Neural cell (in vitro differentiated cells): ENCODE results near the gene TMEM54. TPM values are rescaled to one million over a fixed set of nuclear protein-coding genes. Genes with fewer than 3 reads are reported as not detected.

Experiments
- H2AFZ ChIP-seq: fragments of 200-600, 300-800 bp; sonication (generic), shearing (Covaris generic); 2 replicates; pipeline ENCODE4 v1.6.0; 2014; ENCODE audit warnings: low read depth, mild to moderate bottlenecking, antibody characterized with exemption, low read length, moderate library complexity
- H3F3A ChIP-seq: fragments of 200-600 bp; shearing (Covaris generic); 2 replicates; pipeline ENCODE4 v1.6.1; 2016; ENCODE audit warnings: mild to moderate bottlenecking, moderate library complexity, mixed read lengths, antibody characterized with exemption, low read length; ENCODE audit not compliant: insufficient read depth, poor library complexity, severe bottlenecking
- H3K27ac ChIP-seq: fragments of 200-600, 300-800 bp; sonication (generic), shearing (Covaris generic); 2 replicates; pipeline ENCODE4 v1.5.1; 2014; ENCODE audit warnings: mild to moderate bottlenecking, low read length, moderate library complexity
- H3K27me3 ChIP-seq: fragments of 300-800, 200-600 bp; sonication (generic), shearing (Covaris generic); 2 replicates; pipeline ENCODE4 v1.6.0; 2014; ENCODE audit warnings: mild to moderate bottlenecking, low read depth, low read length, moderate library complexity; ENCODE audit not compliant: insufficient read depth
- H3K36me3 ChIP-seq: fragments of 300-800, 200-600 bp; sonication (generic), shearing (Covaris generic); 2 replicates; pipeline ENCODE4 v1.5.1; 2014; ENCODE audit warnings: mild to moderate bottlenecking, antibody characterized with exemption, low read length, moderate library complexity; ENCODE audit not compliant: insufficient read depth
- H3K4me2 ChIP-seq: fragments of 300-800, 200-600 bp; sonication (generic), shearing (Covaris generic); 2 replicates; pipeline ENCODE4 v1.6.0; 2014; ENCODE audit warnings: mild to moderate bottlenecking, low read length
- H3K4me3 ChIP-seq: fragments of 300-800, 200-600 bp; sonication (generic), shearing (Covaris generic); 2 replicates; pipeline ENCODE4 v1.5.1; 2014; ENCODE audit warnings: mild to moderate bottlenecking, low read length, moderate library complexity
- H3K79me2 ChIP-seq: fragments of 200-600 bp; shearing (Covaris generic); replicated peaks from 2 replicates; pipeline ENCODE4 v1.6.0; 2014; ENCODE audit warnings: mild to moderate bottlenecking, low read length, moderate library complexity; ENCODE audit not compliant: insufficient read depth
- H3K9ac ChIP-seq: fragments of 300-800, 200-600 bp; sonication (generic), shearing (Covaris generic); 2 replicates; pipeline ENCODE4 v1.6.1; 2016; ENCODE audit warnings: mild to moderate bottlenecking, low read length, mixed read lengths
- H3K9me2 ChIP-seq: fragments of 200-600 bp; shearing (Covaris generic); 2 replicates; pipeline ENCODE4 v1.6.1; 2016; ENCODE audit warnings: mild to moderate bottlenecking, low read length, mixed read lengths; ENCODE audit not compliant: insufficient read depth
- H3K9me3 ChIP-seq: fragments of 200-600, 300-800 bp; sonication (generic), shearing (Covaris generic); 2 replicates; pipeline ENCODE4 v1.6.1; 2016; ENCODE audit warnings: mild to moderate bottlenecking, mixed run types, low read length, moderate library complexity, mixed read lengths
- H4K20me1 ChIP-seq: fragments of 200-600 bp; shearing (Covaris generic); 2 replicates; pipeline ENCODE4 v1.6.1; 2016; ENCODE audit warnings: mild to moderate bottlenecking, mixed run types; ENCODE audit not compliant: insufficient read depth
- CTCF ChIP-seq: fragments of 450-650 bp; IDR thresholded peaks from 2 replicates; pipeline ENCODE4 v1.5.1; 2014; ENCODE audit warnings: antibody characterized with exemption, mild to moderate bottlenecking, moderate library complexity; ENCODE audit not compliant: poor library complexity, severe bottlenecking
- EP300 ChIP-seq: fragments of 450-650 bp; conservative IDR thresholded peaks from 2 replicates; pipeline ENCODE4 v1.6.1; 2014; ENCODE audit warnings: antibody characterized with exemption, mild to moderate bottlenecking, moderate library complexity; ENCODE audit not compliant: poor library complexity, severe bottlenecking
- EZH2 ChIP-seq: fragments of 200-600, 300-800 bp; shearing (Covaris generic), sonication (generic); IDR thresholded peaks from 2 replicates; pipeline ENCODE4 v1.6.1; 2014; ENCODE audit warnings: antibody characterized with exemption, low read length, borderline replicate concordance, mild to moderate bottlenecking; ENCODE audit not compliant: insufficient read depth, poor library complexity, severe bottlenecking
- MXI1 ChIP-seq: fragments of 450-650 bp; conservative IDR thresholded peaks from 2 replicates; pipeline ENCODE4 v1.6.1; 2014; ENCODE audit warnings: antibody characterized with exemption, mild to moderate bottlenecking; ENCODE audit not compliant: poor library complexity, severe bottlenecking
- POLR2AphosphoS5 ChIP-seq: IDR thresholded peaks from 2 replicates; pipeline ENCODE4 v1.6.1; 2012
- RAD21 ChIP-seq: fragments of 450-650 bp; conservative IDR thresholded peaks from 2 replicates; pipeline ENCODE4 v1.6.1; 2014; ENCODE audit warnings: antibody characterized with exemption, mild to moderate bottlenecking, moderate library complexity
- REST ChIP-seq: IDR thresholded peaks from 2 replicates; pipeline ENCODE4 v1.6.1; 2012; ENCODE audit warnings: borderline replicate concordance
- SMC3 ChIP-seq: fragments of 450-650 bp; conservative IDR thresholded peaks from 2 replicates; pipeline ENCODE4 v1.6.1; 2014; ENCODE audit warnings: antibody characterized with exemption, mild to moderate bottlenecking, moderate library complexity; ENCODE audit not compliant: poor library complexity
- TAF1 ChIP-seq: IDR thresholded peaks from 2 replicates; pipeline ENCODE4 v1.6.1; 2012; ENCODE audit warnings: low read depth
- polyA plus RNA-seq: library from polyadenylated mRNA; depleted of rRNA; stranded (reverse); fragments of >200 nt; gene quantifications from 2 replicates; pipeline ENCODE4 v1.2.3, GENCODE V29; 2014

Gene TMEM54
- polyA plus RNA-seq, 1 donor from 2014 or later, result not detected

DNA sequence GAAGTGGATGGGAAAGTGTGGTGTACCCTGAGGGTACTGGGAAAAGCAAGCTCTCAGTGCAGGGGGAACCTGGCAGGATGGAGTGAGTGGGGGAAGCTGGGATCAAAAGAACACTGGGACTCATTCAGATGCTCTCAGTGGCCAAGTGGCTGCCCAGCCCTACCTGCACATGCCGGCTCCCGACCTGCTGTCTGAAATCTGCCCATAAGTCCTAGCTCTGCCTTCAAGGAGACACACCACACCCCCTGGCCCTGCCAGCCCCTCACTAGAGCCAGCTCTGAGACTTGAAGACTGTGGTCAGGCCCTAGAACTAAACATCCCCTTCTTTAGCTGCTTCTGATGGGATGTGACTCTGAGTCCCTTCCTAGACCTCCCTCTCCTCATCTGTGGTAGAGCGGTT is 2.2 kb downstream of the TMEM54 start:
- peaks cover 36% of the 10 kb centered on the region for H3K27me3 ChIP-seq
- no peak for TF ChIP-seq EZH2
- TF ChIP-seq TAF1, result no peak
- TF ChIP-seq REST, result no peak
- TF ChIP-seq EP300, result no peak
- no peak for TF ChIP-seq SMC3
- TF ChIP-seq CTCF, result no peak
- TF ChIP-seq RAD21, result no peak
- TF ChIP-seq MXI1, result no peak
- TF ChIP-seq POLR2AphosphoS5, result no peak

GRCh38 chr1:32898056-32898455 is 3.1 kb downstream of the TMEM54 start:
- H4K20me1 ChIP-seq, result no peaks in the 10 kb centered on the region
- no peaks in the 10 kb centered on the region for H3K9me2 ChIP-seq
- H3K9me3 ChIP-seq, result no peaks in the 10 kb centered on the region
- no peak overlapping the region for H3K4me3 ChIP-seq
- no peak overlapping the region for H2AFZ ChIP-seq
- H3K27me3 ChIP-seq, result peaks cover 39% of the 10 kb centered on the region
- H3K27ac ChIP-seq, result no peak overlapping the region
- no peak overlapping the region for H3K9ac ChIP-seq
- no peaks in the 10 kb centered on the region for H3K79me2 ChIP-seq
- H3K36me3 ChIP-seq, result no peaks in the 10 kb centered on the region
- no peaks in the 10 kb centered on the region for H3F3A ChIP-seq
- no peak for TF ChIP-seq CTCF
- no peak for TF ChIP-seq SMC3
- no peak for TF ChIP-seq TAF1
- TF ChIP-seq REST, result no peak
- no peak for TF ChIP-seq MXI1
- TF ChIP-seq RAD21, result no peak
- no peak for TF ChIP-seq POLR2AphosphoS5
- no peak for TF ChIP-seq EP300
- no peak for TF ChIP-seq EZH2
- no peak overlapping the region for H3K4me2 ChIP-seq

More for the DNA sequence above, 2.2 kb downstream of the TMEM54 start:
- H3K36me3 ChIP-seq, result no peaks in the 10 kb centered on the region
- no peak overlapping the region for H3K27ac ChIP-seq
- H3K79me2 ChIP-seq, result no peaks in the 10 kb centered on the region
- H2AFZ ChIP-seq, result no peak overlapping the region
- H3K4me3 ChIP-seq, result no peak overlapping the region
- no peaks in the 10 kb centered on the region for H4K20me1 ChIP-seq
- no peaks in the 10 kb centered on the region for H3K9me3 ChIP-seq
- no peaks in the 10 kb centered on the region for H3F3A ChIP-seq
- no peak overlapping the region for H3K4me2 ChIP-seq
- H3K9ac ChIP-seq, result no peak overlapping the region
- H3K9me2 ChIP-seq, result no peaks in the 10 kb centered on the region
